Ishikawa (cell line): ENCODE data around the gene CLDN12.

Experiments used
- CEBPB ChIP-seq: IDR thresholded peaks from 2 replicates; pipeline ENCODE4 v1.6.1; 2012
- CREB1 ChIP-seq: IDR thresholded peaks from 2 replicates; pipeline ENCODE4 v1.6.1; 2012; ENCODE audit warnings: low read depth
- EGR1 ChIP-seq: IDR thresholded peaks from 2 replicates; pipeline ENCODE4 v1.6.1; 2012
- EP300 ChIP-seq: IDR thresholded peaks from 2 replicates; pipeline ENCODE4 v1.6.1; 2012; ENCODE audit warnings: borderline replicate concordance
- FOXM1 ChIP-seq: IDR thresholded peaks from 2 replicates; pipeline ENCODE4 v1.6.1; 2012; ENCODE audit warnings: low read depth, borderline replicate concordance
- NFIC ChIP-seq: IDR thresholded peaks from 2 replicates; pipeline ENCODE4 v1.6.1; 2012
- RAD21 ChIP-seq: IDR thresholded peaks from 2 replicates; pipeline ENCODE4 v1.6.1; 2012; ENCODE audit warnings: low read depth
- TAF1 ChIP-seq: IDR thresholded peaks from 2 replicates; pipeline ENCODE4 v1.6.1; 2012; ENCODE audit warnings: low read depth, mild to moderate bottlenecking
- TCF12 ChIP-seq: IDR thresholded peaks from 2 replicates; pipeline ENCODE4 v1.6.1; 2012; ENCODE audit warnings: low read depth
- TEAD4 ChIP-seq: IDR thresholded peaks from 2 replicates; pipeline ENCODE4 v1.6.1; 2012
- YY1 ChIP-seq: IDR thresholded peaks from 2 replicates; pipeline ENCODE4 v1.6.1; 2012; ENCODE audit warnings: low read depth
- ZBTB7A ChIP-seq: IDR thresholded peaks from 2 replicates; pipeline ENCODE4 v1.6.1; 2012; ENCODE audit warnings: low read depth
- TF ChIP-seq, protein P1 (sequence below): IDR thresholded peaks from 2 replicates; pipeline ENCODE4 v1.6.1; 2012
- TF ChIP-seq, protein P2 (sequence below): IDR thresholded peaks from 2 replicates; pipeline ENCODE4 v1.6.1; 2012; ENCODE audit warnings: low read depth, mild to moderate bottlenecking
- TF ChIP-seq, protein P3 (sequence below): IDR thresholded peaks from 2 replicates; pipeline ENCODE4 v1.6.1; 2012

Gene CLDN12

DNA sequence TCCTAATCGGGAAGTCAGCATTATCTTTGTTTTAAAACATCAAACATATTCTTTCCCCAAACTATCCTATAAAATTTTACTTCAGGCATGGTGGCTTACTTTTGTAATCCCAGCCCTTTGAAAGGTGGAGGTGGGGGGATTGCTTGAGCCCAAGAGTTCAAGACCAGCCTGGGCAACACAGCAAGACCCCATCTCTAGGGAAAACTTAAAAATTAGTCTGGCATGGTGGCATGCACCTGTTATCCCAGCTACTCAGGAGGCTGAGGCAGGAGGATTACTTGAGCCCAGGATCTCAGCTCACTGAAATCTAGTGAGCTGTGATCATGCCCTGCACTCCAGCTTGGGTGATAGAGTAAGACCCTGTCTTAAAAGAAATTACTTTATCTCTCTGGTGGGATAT is 4.9 kb downstream of the CLDN12 start:
- TF ChIP-seq, protein P1, sequence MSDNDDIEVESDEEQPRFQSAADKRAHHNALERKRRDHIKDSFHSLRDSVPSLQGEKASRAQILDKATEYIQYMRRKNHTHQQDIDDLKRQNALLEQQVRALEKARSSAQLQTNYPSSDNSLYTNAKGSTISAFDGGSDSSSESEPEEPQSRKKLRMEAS = no peak
- TF ChIP-seq TAF1 (no peak), YY1 (no peak), FOXM1 (no peak), TCF12 (no peak), CEBPB (no peak), EP300 (no peak), CREB1 (no peak), RAD21 (no peak), NFIC (no peak)
- TF ChIP-seq, protein P2, sequence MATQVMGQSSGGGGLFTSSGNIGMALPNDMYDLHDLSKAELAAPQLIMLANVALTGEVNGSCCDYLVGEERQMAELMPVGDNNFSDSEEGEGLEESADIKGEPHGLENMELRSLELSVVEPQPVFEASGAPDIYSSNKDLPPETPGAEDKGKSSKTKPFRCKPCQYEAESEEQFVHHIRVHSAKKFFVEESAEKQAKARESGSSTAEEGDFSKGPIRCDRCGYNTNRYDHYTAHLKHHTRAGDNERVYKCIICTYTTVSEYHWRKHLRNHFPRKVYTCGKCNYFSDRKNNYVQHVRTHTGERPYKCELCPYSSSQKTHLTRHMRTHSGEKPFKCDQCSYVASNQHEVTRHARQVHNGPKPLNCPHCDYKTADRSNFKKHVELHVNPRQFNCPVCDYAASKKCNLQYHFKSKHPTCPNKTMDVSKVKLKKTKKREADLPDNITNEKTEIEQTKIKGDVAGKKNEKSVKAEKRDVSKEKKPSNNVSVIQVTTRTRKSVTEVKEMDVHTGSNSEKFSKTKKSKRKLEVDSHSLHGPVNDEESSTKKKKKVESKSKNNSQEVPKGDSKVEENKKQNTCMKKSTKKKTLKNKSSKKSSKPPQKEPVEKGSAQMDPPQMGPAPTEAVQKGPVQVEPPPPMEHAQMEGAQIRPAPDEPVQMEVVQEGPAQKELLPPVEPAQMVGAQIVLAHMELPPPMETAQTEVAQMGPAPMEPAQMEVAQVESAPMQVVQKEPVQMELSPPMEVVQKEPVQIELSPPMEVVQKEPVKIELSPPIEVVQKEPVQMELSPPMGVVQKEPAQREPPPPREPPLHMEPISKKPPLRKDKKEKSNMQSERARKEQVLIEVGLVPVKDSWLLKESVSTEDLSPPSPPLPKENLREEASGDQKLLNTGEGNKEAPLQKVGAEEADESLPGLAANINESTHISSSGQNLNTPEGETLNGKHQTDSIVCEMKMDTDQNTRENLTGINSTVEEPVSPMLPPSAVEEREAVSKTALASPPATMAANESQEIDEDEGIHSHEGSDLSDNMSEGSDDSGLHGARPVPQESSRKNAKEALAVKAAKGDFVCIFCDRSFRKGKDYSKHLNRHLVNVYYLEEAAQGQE = no peak

DNA sequence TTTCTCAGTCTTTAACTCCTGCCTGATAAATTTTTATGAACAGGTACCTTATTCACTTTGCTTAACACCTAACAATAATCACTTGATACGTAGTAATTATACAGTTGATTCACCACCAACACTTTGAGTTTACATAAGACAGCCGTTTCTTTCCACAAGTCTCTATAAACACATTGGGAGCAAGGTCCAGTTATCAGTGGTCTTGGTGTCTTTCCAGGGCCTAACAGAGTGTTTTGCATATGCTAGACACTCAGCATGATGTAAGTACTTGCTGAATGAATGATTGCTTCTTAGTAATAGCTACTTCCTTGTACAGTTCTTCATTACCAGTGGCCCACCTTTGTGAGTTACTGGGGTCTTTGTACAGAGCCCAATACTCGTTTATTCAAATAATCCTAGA is 6.4 kb downstream of the CLDN12 start:
- TF ChIP-seq TCF12 (no peak), TAF1 (no peak), TEAD4 (no peak), RAD21 (no peak), FOXM1 (no peak), YY1 (no peak), CREB1 (no peak), CEBPB (no peak), ZBTB7A (no peak), NFIC (no peak), EP300 (no peak), EGR1 (no peak)
- TF ChIP-seq, protein P2 = no peak
- TF ChIP-seq, protein P3, sequence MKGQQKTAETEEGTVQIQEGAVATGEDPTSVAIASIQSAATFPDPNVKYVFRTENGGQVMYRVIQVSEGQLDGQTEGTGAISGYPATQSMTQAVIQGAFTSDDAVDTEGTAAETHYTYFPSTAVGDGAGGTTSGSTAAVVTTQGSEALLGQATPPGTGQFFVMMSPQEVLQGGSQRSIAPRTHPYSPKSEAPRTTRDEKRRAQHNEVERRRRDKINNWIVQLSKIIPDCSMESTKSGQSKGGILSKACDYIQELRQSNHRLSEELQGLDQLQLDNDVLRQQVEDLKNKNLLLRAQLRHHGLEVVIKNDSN = no peak
- TF ChIP-seq, protein P1 = no peak

DNA sequence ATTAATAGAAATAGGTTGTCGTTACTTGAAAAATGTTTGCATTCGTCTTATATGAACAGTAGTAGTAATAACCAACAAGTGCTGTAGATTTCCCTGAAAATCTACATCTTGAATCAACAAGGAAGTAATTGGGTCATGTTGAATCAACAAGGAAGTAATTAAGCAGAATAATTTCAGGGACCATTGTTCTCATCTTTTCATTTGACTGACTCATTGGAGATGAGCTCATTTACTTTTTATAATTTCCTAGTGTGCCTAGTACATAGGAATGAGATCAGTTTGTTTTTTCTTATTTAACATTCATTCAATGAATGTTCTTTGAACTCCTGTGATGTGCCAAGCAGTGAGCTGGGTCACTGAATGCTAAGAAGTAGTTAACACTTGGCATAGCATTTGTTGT is 8.2 kb downstream of the CLDN12 start:
- TF ChIP-seq EGR1 = no peak
- no peak for TF ChIP-seq TCF12
- TF ChIP-seq NFIC = no peak
- no peak for TF ChIP-seq CREB1
- TF ChIP-seq RAD21 = no peak
- no peak for TF ChIP-seq EP300
- TF ChIP-seq CEBPB = no peak
- TF ChIP-seq, protein P1 = no peak
- TF ChIP-seq YY1 = no peak
- no peak for TF ChIP-seq TAF1
- no peak for TF ChIP-seq TEAD4
- TF ChIP-seq, protein P3 = no peak
- TF ChIP-seq, protein P2 = no peak
- TF ChIP-seq ZBTB7A = no peak
- TF ChIP-seq FOXM1 = no peak

DNA sequence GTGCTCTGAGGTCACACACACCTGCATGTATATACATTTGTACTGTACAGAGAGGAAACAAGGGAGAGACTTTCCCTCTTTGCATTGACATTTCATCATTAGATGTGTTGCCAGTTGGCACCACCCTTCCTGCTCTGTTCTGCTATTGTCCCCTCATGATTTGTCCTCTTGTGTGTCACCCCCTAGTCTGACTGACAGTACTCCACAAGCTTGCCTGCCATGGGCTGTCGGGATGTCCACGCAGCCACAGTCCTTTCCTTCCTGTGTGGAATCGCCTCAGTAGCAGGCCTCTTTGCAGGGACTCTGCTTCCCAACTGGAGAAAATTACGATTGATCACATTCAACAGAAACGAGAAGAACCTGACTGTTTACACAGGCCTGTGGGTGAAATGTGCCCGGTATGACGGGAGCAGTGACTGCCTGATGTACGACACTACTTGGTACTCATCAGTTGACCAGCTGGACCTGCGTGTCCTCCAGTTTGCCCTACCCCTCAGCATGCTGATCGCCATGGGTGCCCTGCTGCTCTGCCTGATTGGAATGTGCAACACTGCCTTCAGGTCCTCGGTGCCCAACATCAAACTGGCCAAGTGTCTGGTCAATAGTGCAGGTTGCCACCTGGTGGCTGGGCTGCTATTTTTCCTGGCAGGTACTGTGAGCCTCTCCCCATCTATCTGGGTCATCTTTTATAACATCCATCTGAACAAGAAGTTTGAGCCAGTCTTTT is 9.4 kb downstream of the CLDN12 start:
- TF ChIP-seq YY1 (no peak), RAD21 (peak; percentile 49), TAF1 (no peak), ZBTB7A (no peak)
- TF ChIP-seq, protein P1 = no peak
